CD8-positive, alpha-beta memory T cell (primary cell): ENCODE measurements around the gene SLC52A3. TPM values are rescaled to one million over a fixed set of nuclear protein-coding genes. Genes with fewer than 3 reads are reported as not detected.
A peak's percentile ranks its signal among the peaks of the same experiment; 100 is the strongest.
"Not testable (repeated sequence)": the region's sequence is repeated elsewhere in the genome, so short reads cannot be mapped to it uniquely, and the experiment has no call there.

Experiments used
- CTCF ChIA-PET: fragments of 350-600 bp; sonication (Branson Sonifier 250); formaldehyde crosslinking; loops from one replicate; lab custom pipeline; 2021; ENCODE audit warnings: antibody characterized with exemption; lab: Charles Lee
- POLR2A ChIA-PET: fragments of 350-600 bp; sonication (Branson Sonifier 250); formaldehyde crosslinking; loops from one replicate; lab custom pipeline; 2021; ENCODE audit warnings: antibody characterized with exemption; lab: Charles Lee
- DNase-seq, 5 donors: peaks; one replicate each; pipeline versions ENCODE4 v3.0.0 to v3.0.0-alpha.2; 2020 to 2022; ENCODE audit warnings: mixed read lengths in 1 of 5
- H3K27ac ChIP-seq: one replicate; pipeline ENCODE4 v1.7.0; 2013; ENCODE audit warnings: low read depth, mild to moderate bottlenecking, low read length, moderate library complexity
- H3K27me3 ChIP-seq: 2 replicates; pipeline ENCODE4 v1.7.0; 2013; ENCODE audit warnings: low read length, mild to moderate bottlenecking; ENCODE audit not compliant: insufficient read depth, poor library complexity, severe bottlenecking
- H3K36me3 ChIP-seq: 2 replicates; pipeline ENCODE4 v1.7.0; 2013; ENCODE audit warnings: mild to moderate bottlenecking, low read length, moderate library complexity; ENCODE audit not compliant: insufficient read depth
- H3K4me1 ChIP-seq: 2 replicates; pipeline ENCODE4 v1.7.0; 2013; ENCODE audit warnings: mild to moderate bottlenecking, low read length, moderate library complexity; ENCODE audit not compliant: insufficient read depth
- H3K4me3 ChIP-seq: 2 replicates; pipeline ENCODE4 v1.7.0; 2013; ENCODE audit warnings: mild to moderate bottlenecking, low read length
- H3K9me3 ChIP-seq: 2 replicates; pipeline ENCODE4 v1.7.0; 2013; ENCODE audit warnings: mild to moderate bottlenecking, low read length
- H3K27ac Mint-ChIP-seq, 8 donors: one replicate each; pipeline ENCODE4 v1.8.0; 2020 to 2021; ENCODE audit warnings: mixed read lengths in 8 of 8, mild to moderate bottlenecking in 6 of 8, inconsistent platforms in 3 of 8, moderate library complexity in 3 of 8
- H3K27me3 Mint-ChIP-seq, 2 donors: one replicate each; pipeline ENCODE4 v1.8.0; 2020 to 2021; ENCODE audit warnings: mixed read lengths in 2 of 2, mild to moderate bottlenecking in 1 of 2, moderate library complexity in 1 of 2
- H3K36me3 Mint-ChIP-seq, 3 donors: one replicate each; pipeline ENCODE4 v1.8.0; 2020 to 2021; ENCODE audit warnings: mixed read lengths in 3 of 3, inconsistent platforms in 1 of 3, mild to moderate bottlenecking in 1 of 3
- H3K4me1 Mint-ChIP-seq, 3 donors: one replicate each; pipeline ENCODE4 v1.8.0; 2020 to 2021; ENCODE audit warnings: mixed read lengths in 3 of 3, inconsistent platforms in 1 of 3, mild to moderate bottlenecking in 1 of 3
- H3K4me3 Mint-ChIP-seq, 7 donors: one replicate each; pipeline ENCODE4 v1.8.0; 2020 to 2021; ENCODE audit warnings: mixed read lengths in 7 of 7, mild to moderate bottlenecking in 6 of 7, moderate library complexity in 4 of 7, inconsistent platforms in 2 of 7
- H3K9me3 Mint-ChIP-seq, 5 donors: one replicate each; pipeline ENCODE4 v1.8.0; 2020 to 2022; ENCODE audit warnings: mixed read lengths in 5 of 5, mild to moderate bottlenecking in 3 of 5, moderate library complexity in 2 of 5, inconsistent platforms in 1 of 5
- polyA plus RNA-seq: library from polyadenylated mRNA; unstranded; fragments of 300-500 nt; fragmentation: Illumina TruSeq; gene quantifications from one replicate; pipeline ENCODE4 v1.2.3, GENCODE V29; 2021
- total RNA-seq, 2 experiments: library from RNA; stranded (reverse); gene quantifications; one replicate each; pipeline ENCODE4 v1.2.3, GENCODE V29; 2021

The SLC52A3 gene
- total and polyA plus RNA-seq, 3 experiments from 2014 or later = not detected

GRCh38 chr20:733861-734260, 34.4 kb downstream of the SLC52A3 start:
- no peak for DNase-seq
- Mint-ChIP-seq H3K27ac (no peak overlapping the region), H3K4me3 (no peak overlapping the region), H3K36me3 (no peaks in the 10 kb centered on the region), H3K4me1 (peaks cover 0 to 4% (median 3%) of the 10 kb centered on the region in 3 donors), H3K27me3 (peaks cover 33 to 55% of the 10 kb centered on the region in 2 donors), H3K9me3 (peaks cover 0 to 4% (median 2%) of the 10 kb centered on the region in 5 donors)
- POLR2A ChIA-PET = no interaction called here
- Histone ChIP-seq H3K27ac (no peak overlapping the region), H3K9me3 (no peaks in the 10 kb centered on the region), H3K36me3 (no peaks in the 10 kb centered on the region), H3K4me3 (no peak overlapping the region), H3K4me1 (no peaks in the 10 kb centered on the region), H3K27me3 (no peaks in the 10 kb centered on the region)
- CTCF ChIA-PET = no interaction called here

GRCh38 chr20:732727-733126, 35.6 kb downstream of the SLC52A3 start:
- peaks cover 0 to 9% (median 6%) of the 10 kb centered on the region in 3 donors for H3K4me1 Mint-ChIP-seq
- H3K27me3 ChIP-seq = no peaks in the 10 kb centered on the region
- H3K9me3 ChIP-seq = no peaks in the 10 kb centered on the region
- DNase-seq = no peak
- H3K27ac ChIP-seq = no peak overlapping the region
- no peak overlapping the region for H3K4me3 Mint-ChIP-seq
- H3K27me3 Mint-ChIP-seq = peaks cover 35 to 53% of the 10 kb centered on the region in 2 donors
- H3K36me3 Mint-ChIP-seq = no peaks in the 10 kb centered on the region
- H3K4me3 ChIP-seq = no peak overlapping the region
- H3K27ac Mint-ChIP-seq = peak overlapping the region in 1 of 8 donors; percentile 32
- CTCF ChIA-PET = no interaction called here
- peaks cover 0 to 4% (median 2%) of the 10 kb centered on the region in 5 donors for H3K9me3 Mint-ChIP-seq
- H3K36me3 ChIP-seq = no peaks in the 10 kb centered on the region
- H3K4me1 ChIP-seq = no peaks in the 10 kb centered on the region
- POLR2A ChIA-PET = no interaction called here

GRCh38 chr20:731891-732560, 36.3 kb downstream of the SLC52A3 start:
- no peaks in the 10 kb centered on the region for H3K4me1 ChIP-seq
- H3K36me3 Mint-ChIP-seq = no peaks in the 10 kb centered on the region
- no peak for DNase-seq
- peaks cover 37 to 58% of the 10 kb centered on the region in 2 donors for H3K27me3 Mint-ChIP-seq
- H3K9me3 Mint-ChIP-seq = peaks cover 0 to 4% (median 2%) of the 10 kb centered on the region in 5 donors
- H3K27ac Mint-ChIP-seq = no peak overlapping the region
- H3K4me3 Mint-ChIP-seq = no peak overlapping the region
- H3K9me3 ChIP-seq = no peaks in the 10 kb centered on the region
- ChIA-PET CTCF (no interaction called here), POLR2A (no interaction called here)
- H3K27ac ChIP-seq = no peak overlapping the region
- peaks cover 0 to 9% (median 6%) of the 10 kb centered on the region in 3 donors for H3K4me1 Mint-ChIP-seq
- no peaks in the 10 kb centered on the region for H3K36me3 ChIP-seq
- peaks cover 2% of the 10 kb centered on the region for H3K27me3 ChIP-seq
- no peak overlapping the region for H3K4me3 ChIP-seq

GRCh38 chr20:730005-730404, 38.3 kb downstream of the SLC52A3 start:
- Histone ChIP-seq H3K27me3 (peaks cover 5% of the 10 kb centered on the region), H3K4me1 (no peaks in the 10 kb centered on the region), H3K4me3 (no peak overlapping the region), H3K9me3 (no peaks in the 10 kb centered on the region), H3K27ac (no peak overlapping the region), H3K36me3 (no peaks in the 10 kb centered on the region)
- Mint-ChIP-seq H3K36me3 (no peaks in the 10 kb centered on the region), H3K27me3 (peaks cover 46 to 71% of the 10 kb centered on the region in 2 donors), H3K4me3 (peak overlapping the region in 1 of 7 donors; percentile 69), H3K27ac (peak overlapping the region in 1 of 8 donors; percentile 21), H3K9me3 (peaks cover 0 to 4% (median 2%) of the 10 kb centered on the region in 5 donors), H3K4me1 (peaks cover 0 to 9% (median 6%) of the 10 kb centered on the region in 3 donors)
- CTCF ChIA-PET = no interaction called here
- POLR2A ChIA-PET = no interaction called here
- DNase-seq = no peak

GRCh38 chr20:728256-728944, 39.9 kb downstream of the SLC52A3 start:
- Histone ChIP-seq H3K27ac (no peak overlapping the region), H3K36me3 (no peaks in the 10 kb centered on the region), H3K27me3 (peaks cover 5% of the 10 kb centered on the region), H3K4me1 (no peaks in the 10 kb centered on the region), H3K4me3 (no peak overlapping the region), H3K9me3 (no peaks in the 10 kb centered on the region)
- Mint-ChIP-seq H3K27ac (no peak overlapping the region), H3K27me3 (peaks cover 51 to 72% of the 10 kb centered on the region in 2 donors), H3K36me3 (no peaks in the 10 kb centered on the region), H3K9me3 (peaks cover 0 to 4% (median 0%) of the 10 kb centered on the region in 5 donors), H3K4me3 (peak overlapping the region in 1 of 7 donors; percentile 52), H3K4me1 (peaks cover 0 to 9% (median 6%) of the 10 kb centered on the region in 3 donors)
- POLR2A ChIA-PET = no interaction called here
- CTCF ChIA-PET = no interaction called here
- peak in 1 of 5 donors; percentile 44 for DNase-seq

GRCh38 chr20:726160-726559, 42.1 kb downstream of the SLC52A3 start:
- DNase-seq = no peak

GRCh38 chr20:725491-725890, 42.8 kb downstream of the SLC52A3 start:
- H3K27me3 Mint-ChIP-seq = peaks cover 43 to 65% of the 10 kb centered on the region in 2 donors
- Histone ChIP-seq H3K4me1 (no peaks in the 10 kb centered on the region), H3K27me3 (peaks cover 5% of the 10 kb centered on the region), H3K27ac (no peak overlapping the region), H3K4me3 (no peak overlapping the region), H3K36me3 (no peaks in the 10 kb centered on the region), H3K9me3 (no peaks in the 10 kb centered on the region)
- no peaks in the 10 kb centered on the region for H3K36me3 Mint-ChIP-seq
- no peak for DNase-seq
- POLR2A ChIA-PET = no interaction called here
- H3K4me1 Mint-ChIP-seq = peaks cover 0 to 9% (median 6%) of the 10 kb centered on the region in 3 donors
- H3K9me3 Mint-ChIP-seq = peaks cover 0 to 4% (median 0%) of the 10 kb centered on the region in 5 donors
- H3K27ac Mint-ChIP-seq = no peak overlapping the region
- no peak overlapping the region for H3K4me3 Mint-ChIP-seq
- CTCF ChIA-PET = interaction anchor here (0.6 kb wide), 1 partner anchor 27 kb away, joined by 3 read pairs; no protein-coding TSS in a partner anchor

More at GRCh38 chr20:726160-726559, 42.1 kb downstream of the SLC52A3 start:
- Mint-ChIP-seq H3K4me3 (no peak overlapping the region), H3K27me3 (peaks cover 43 to 69% of the 10 kb centered on the region in 2 donors), H3K9me3 (peaks cover 0 to 4% (median 0%) of the 10 kb centered on the region in 5 donors), H3K4me1 (peaks cover 0 to 9% (median 6%) of the 10 kb centered on the region in 3 donors), H3K27ac (no peak overlapping the region), H3K36me3 (no peaks in the 10 kb centered on the region)
- H3K9me3 ChIP-seq = no peaks in the 10 kb centered on the region
- CTCF ChIA-PET = interaction anchor here (0.6 kb wide), 1 partner anchor 27 kb away, joined by 3 read pairs; no protein-coding TSS in a partner anchor
- no peak overlapping the region for H3K4me3 ChIP-seq
- no peaks in the 10 kb centered on the region for H3K4me1 ChIP-seq
- peaks cover 5% of the 10 kb centered on the region for H3K27me3 ChIP-seq
- POLR2A ChIA-PET = no interaction called here
- no peaks in the 10 kb centered on the region for H3K36me3 ChIP-seq
- no peak overlapping the region for H3K27ac ChIP-seq

- H3K4me1 ChIP-seq, DNase-seq, H3K27ac ChIP-seq, CTCF ChIA-PET, H3K36me3 Mint-ChIP-seq, H3K36me3 ChIP-seq, H3K4me1 Mint-ChIP-seq, H3K4me3 Mint-ChIP-seq, H3K27ac Mint-ChIP-seq, POLR2A ChIA-PET, H3K27me3 ChIP-seq, H3K9me3 ChIP-seq, H3K9me3 Mint-ChIP-seq, H3K4me3 ChIP-seq: not testable (repeated sequence)
- peaks cover 39 to 65% of the 10 kb centered on the region in 2 donors for H3K27me3 Mint-ChIP-seq
Measured at GRCh38 chr20:724797-725196, 43.5 kb downstream of the SLC52A3 start.
